CD1c-positive myeloid dendritic cell (primary cell): ENCODE data around the gene KIF26B.

Source experiments
- DNase-seq: peaks from one replicate; pipeline ENCODE4 v3.0.0-alpha.2; 2016; ENCODE audit errors: extremely low spot score

The KIF26B gene

DNA sequence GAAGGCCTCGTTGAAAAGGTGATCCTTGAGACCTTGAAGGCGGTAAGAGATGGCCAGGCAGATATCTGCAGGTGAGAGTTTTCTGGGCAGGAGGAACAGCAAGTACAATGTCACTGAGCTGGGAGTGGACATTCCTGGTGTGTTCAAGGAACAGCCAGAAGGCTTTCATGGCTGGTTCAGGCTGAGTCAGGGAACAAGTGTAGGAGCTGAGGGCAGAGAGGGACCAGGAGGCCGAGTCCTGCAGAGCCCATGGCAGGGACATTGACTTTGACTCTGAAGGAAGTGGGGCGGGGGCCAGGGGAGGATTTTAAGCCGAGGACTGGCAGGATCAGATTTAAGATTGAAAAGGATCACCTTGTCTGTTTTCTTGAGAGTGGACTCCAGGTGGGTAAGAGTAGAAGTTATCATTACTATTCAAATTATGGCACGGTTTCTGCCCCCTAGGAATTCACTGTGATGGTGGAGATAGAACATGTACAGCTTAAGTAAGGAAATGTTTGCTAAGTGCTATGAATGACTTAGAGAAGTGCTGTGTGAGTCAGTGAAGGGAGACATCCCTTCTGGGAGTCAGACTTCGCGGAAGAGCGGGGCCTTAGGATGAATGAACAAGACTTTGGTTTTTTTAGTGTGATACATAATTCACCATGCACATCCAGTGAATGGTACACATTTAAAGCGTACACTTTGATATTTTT is 202.3 kb downstream of the KIF26B start:
- no peak for DNase-seq

DNA sequence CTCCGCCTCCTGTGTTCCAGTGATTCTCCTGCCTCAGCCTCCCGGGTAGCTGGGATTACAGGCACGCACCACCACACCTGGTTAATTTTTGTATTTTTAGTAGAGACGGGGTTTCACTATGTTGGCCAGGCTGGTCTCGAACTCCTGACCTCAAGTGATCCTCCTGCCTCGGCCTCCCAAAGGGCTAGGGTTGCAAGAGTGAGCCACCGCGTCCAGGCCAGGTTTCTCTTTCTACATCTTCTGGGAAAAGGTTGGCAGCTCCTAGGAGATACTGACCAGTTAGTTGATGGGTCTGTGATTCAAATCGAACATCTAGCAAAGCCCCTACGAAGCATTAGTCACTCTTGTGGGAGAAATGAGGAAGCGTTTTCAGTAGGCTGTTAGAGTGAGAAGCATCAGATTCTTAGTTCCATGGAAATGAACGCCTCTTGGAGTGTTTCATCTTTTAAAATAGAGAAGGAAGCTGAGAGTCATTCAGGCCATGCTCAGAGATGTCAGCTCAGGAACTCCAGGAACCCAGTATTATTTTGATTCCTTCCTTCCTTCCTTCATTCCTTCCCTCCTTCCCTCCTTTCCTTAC is 204.4 kb downstream of the KIF26B start:
- DNase-seq, result peak; percentile 79

DNA sequence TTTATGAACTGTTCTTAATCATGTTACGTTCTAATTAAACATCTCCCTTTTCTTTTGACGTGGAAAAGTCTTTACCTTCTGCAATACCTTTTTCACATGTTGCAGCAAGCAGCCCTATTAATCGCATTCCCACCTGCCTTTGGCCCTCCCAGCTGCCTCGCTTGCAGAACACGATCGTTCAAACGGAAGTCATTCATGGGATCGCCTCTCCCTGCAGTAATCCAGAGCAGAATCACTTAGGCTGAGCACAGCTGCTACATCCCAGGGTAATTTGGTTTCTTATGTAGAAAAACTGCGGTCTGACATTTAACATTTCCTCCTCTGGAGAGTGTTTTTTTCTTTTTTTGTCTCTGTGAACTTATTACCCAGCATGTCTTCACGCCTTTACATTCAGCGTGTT is 206.3 kb downstream of the KIF26B start:
- no peak for DNase-seq

DNA sequence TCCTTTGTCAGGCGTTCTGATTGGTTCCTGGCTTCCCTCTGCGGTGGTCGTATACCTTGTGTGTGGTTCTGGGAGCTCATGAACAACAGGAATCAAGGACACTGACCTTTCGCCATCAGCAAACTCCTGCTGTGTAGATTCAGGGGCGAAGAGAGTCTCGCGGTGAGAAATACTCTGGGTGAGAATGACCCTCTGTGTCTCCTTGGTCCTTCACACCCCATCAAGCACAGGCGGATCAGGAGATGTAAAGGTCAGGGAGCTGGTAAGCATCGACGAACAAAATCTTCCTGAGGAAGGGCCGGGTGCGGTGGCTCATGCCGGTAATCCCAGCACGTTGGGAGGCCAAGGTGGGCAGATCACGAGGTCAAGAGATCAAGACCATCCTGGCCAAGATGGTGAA is 207.2 kb downstream of the KIF26B start:
- no peak for DNase-seq

DNA sequence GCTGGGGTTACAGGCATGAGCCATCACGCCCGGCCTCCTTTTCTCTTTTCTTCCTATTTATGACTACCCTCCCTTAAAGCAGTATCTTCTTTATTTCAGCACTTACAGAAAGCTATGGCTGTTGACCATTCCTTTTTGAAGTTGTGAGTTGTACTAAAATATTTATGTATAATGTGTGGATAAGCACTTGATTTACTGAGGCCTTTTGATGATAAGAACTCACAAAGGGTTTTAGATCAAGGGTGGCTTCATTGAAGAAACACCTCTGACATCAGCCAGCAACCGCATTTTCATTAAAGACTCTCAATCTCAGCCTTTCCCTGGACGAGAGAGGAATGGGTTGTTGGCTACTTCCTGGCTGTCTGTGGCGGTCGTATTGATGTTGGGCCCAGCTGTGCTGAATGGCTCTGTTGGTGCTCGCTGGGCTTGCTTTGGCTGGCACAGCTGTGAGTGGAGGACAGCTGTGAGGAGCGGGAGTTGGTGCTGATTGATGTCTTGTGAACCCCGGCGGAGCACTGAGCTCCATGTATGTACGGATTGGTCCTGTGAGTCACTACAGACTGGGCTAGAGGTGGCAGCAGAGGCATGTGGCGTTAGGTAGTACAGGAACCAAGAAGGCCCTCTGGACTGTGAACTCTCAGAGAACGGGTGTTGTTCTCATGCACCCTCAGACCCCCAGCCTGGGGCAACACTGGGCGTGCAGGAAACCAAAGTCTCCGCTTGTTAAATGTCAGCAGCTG is 208.8 kb downstream of the KIF26B start:
- no peak for DNase-seq

DNA sequence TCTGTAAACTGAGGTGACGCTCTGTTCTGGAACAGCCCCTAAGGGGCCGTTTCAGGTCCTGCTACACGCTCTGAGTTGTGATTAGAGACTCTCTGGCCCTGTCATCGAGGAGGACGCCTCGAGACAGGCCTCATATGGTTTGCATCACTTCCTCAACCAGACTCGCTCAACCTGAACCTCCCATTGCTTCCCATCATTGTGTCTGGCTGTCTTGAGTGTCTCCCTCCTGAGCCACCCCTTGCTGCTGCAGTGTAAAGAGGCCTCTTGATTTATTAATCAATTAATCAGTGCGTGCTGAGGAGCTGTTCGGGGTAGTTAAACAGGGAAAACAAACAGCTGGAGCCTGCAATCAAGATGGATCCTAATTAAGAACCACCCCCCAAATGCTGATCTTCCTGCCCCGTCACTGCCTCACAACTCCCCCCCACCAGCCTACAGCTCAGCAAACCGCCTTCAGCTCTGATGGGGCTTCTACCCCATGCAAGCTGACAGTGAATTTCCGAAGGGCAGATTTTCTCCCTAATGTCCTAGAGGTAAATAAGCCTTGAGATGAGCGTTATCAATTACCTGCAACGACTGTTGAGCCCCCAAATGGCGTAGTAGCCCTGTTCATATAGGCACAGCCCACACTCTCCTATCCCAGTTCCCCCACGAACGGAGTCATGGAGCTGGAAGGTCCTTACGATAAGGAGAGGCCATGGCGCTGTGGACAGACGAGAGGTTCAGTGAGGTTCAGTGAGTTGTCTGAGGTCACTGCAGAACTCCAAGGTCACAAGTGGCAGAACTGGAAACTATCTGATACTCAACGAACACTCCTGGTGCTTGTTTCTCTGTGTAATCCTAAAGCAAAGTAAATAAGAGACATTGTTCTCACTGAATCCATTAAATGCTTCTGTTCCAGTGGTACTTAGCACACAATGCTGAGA is 210.6 kb downstream of the KIF26B start:
- DNase-seq, result no peak

DNA sequence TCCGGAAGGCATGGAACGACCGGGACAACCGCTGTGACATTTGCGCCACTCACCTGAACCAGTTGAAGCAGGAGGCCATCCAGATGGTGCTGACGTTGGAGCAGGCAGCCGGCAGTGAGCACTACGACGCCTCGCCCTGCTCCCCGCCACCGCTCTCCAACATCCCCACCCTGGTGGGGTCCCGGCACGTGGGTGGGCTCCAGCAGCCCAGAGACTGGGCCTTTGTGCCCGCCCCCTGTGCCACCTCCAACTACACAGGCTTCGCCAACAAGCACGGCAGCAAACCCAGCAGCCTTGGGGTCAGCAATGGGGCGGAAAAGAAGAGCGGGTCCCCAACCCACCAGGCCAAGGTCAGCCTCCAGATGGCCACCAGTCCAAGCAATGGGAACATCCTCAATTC is 212.1 kb downstream of the KIF26B start:
- DNase-seq, result no peak

DNA sequence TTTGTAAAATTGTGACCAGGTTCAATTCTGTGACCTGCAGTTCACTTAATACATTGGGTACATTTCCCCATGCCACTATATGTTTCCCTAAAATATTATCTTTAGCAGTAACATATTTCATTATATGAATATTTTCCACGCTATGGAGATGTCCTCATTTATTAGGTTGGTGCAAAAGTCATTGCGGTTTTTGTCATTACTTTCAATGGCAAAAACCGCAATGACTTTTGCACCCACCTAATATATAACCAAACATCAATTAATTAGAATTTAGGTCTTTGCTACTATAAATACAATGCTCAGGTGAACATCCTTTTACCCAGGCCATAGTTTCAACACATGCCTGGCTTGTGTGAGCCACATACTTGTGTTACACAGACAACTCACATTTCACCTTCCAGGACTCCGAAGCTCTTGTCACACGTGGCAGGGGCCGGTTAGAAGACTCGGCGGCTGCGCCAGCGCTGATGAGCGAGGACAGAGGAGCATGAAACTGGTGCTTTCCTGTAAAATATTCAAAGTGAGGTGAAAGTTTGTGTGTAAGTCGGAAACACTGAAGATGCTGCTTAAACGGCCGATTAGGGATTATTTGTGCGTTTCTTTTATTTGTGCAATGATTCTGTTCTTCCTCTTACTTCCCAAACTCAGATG is 215.5 kb downstream of the KIF26B start:
- no peak for DNase-seq

DNA sequence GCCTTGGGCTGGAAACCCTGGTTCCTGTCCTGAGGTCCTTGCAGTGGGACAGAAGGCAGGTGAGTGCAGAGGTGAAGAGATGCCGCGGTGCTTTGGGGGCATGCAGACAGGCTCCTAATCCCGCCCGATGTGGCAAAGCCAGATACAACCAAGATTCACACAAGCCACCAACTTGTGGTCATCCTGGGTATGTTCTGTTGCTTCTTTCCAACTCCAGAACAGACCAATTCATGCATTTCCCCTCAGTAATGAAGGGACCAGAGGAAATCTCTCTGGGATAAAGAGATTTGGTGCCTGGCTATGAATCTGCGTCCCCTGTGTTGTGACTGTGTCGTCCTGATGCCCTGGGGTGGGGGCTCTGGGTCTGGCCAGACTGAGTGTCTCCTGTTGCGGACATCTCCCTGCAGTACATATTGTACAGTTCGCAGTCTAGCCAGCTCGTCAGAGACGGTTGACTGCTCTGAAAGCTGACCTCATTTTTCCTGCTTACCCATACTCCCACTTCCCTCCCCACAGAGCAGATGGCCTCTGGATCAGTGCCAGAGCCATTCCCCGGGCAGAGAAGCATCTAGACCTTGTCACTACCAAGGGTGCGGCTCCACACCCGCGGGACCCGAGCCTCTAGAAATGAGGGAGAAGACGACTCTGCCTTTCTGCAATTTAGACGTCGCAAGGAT is 216.3 kb downstream of the KIF26B start:
- no peak for DNase-seq

DNA sequence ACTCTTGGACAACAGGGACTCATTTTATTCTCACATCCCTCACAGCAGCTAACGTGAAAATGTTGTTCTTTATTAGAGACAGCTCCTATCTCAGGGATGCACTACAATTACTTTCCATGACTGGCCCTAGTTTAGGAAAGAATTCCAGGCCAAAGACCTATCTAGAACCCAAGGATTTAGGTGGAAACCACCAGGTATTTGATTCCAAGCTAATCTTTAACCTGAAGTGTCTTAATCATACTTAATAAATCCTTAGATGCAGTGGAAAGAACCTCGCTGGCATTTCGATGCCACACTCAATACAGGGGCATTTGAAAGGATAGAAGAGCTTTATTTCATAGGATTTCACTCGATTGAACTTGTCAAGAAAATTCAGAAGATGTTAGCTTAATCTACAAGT is 218.3 kb downstream of the KIF26B start:
- DNase-seq, result no peak

DNA sequence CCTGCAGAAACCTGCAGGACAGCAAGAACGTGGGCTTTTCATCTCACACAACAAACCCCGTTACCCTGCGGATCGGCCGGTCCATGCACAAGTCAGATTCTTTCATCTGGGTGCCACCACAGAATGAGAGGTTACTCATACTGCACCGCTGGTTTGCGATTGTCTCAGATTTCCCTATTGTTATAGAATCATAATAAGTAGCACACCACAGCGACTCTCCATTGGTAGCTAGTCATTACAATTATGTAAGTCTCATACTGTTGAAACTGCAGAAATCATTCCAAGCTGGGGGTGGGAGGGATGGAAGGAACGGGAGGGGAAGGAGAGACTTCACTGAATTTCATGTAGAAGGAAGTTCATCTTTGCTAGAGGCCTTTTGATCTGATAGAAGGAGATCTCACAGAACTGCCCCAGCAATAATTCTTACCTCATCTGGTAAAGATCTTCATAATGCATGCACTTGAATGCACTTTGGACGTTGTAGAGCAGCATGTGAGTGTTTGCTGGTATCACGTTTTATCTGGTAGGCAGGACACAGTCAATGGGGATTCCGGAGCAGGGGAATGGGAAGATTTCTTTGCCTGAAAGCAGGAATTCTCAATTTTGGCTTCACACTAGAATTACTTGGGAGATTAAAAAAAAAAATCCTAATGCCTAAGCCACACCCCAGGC is 221.1 kb downstream of the KIF26B start:
- no peak for DNase-seq

DNA sequence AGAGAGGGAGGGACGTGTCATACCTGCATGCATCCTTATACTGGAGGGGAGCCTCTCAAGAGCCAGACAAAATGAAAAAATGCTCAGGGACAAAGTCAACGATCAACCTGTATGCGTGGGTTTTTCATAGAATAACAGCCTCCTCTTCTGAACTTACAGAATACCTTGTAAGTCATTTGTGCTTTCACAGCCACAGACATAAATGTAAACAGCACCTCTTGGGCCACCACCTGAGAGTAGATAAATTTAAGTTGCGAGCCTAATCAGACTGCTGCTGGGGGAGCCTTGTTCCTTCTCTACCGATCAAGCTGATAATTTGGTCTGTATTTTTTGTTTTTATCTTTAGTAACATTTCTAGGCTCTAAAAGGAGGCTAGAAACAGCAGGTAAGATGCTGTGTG is 223.1 kb downstream of the KIF26B start:
- no peak for DNase-seq

DNA sequence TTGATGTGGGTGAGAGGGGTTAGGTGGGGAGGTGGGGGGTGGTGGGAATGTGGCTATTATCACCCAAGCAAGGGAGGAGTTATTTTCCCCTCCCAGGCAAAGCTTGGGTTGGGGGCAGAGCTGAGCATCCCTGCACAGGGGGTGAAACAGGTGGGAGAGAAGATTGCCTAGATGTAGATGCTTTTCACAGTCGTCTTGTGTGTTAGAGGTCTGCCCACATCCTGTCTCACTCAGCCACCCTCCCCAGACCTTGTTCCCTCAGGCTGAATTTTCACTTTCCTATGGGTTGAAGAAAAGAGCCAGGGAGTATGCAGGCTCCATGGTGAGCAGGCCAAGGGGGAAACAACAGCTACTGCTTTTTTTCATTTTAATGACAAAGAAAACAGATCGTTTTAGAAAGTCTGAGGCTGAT is 223.5 kb downstream of the KIF26B start:
- DNase-seq, result no peak

DNA sequence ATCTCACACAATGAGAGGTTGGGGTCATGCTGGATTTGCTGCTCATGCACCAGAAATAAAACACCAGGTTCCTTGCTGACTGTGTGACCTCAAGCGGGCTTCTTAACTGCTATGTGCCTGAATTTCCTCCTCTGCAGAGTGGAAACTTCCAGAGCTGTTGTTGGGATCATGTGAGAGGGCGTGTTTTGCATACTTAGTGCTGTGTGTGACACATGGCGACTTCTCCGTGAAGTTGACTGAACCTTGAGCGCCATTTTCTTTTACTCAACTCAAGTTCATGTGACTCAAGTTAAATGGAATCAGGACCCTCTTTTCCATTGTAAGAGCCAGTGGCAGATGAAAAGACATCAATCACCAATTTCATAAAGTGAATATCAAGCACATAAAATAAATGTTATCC is 224.0 kb downstream of the KIF26B start:
- no peak for DNase-seq

DNA sequence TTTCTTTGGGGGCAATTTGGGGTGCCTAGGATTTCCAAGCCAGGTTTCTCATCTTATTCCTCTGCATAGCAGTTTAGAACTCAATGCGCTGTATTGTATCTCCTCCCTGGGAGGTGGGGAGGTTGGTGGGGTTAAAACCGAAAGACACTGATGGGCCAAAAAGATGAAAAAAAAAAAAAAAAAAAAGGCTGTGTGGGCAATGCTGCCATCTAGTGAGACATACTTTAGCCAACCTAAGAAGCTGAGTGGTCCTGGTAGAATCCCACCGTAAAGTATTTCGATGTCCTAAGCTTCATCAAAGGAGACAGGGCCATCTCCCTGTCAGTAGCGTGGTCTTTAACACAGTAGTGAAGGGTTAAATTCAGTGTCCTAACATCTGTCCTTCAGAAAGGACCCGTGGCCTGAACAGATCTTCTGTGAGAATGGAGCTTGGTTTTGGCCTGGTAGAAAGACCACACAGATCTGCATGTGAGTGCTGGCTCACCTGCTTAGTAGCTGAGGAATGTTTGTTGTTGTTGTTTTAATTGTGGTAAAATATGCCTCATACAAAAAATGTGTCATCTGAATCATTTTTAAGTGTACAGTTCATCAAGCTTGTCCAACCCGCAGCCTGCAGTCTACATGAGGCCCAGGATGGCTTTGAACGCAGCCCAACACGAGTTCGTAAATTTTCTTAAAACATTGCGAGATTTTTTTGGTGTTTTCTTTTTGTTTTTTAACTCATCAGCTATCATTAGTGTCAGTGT is 226.2 kb downstream of the KIF26B start:
- DNase-seq, result no peak

DNA sequence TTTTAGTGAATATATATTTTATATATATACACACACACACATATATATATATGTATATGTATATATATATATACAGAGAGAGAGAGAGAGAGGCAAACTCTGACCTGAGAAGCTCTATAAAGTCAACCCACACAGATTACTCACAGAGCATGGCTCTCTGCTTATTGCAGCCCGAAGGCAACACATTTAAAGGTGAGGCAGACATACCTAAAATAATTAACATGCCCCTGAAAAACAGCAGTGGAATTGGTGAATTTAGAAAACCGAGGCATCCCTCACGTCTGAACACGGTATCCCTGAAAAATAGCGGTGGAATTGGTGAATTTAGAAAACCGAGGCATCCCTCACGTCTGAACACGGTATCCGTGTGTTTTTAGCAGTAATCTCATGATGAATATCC is 228.2 kb downstream of the KIF26B start:
- no peak for DNase-seq

DNA sequence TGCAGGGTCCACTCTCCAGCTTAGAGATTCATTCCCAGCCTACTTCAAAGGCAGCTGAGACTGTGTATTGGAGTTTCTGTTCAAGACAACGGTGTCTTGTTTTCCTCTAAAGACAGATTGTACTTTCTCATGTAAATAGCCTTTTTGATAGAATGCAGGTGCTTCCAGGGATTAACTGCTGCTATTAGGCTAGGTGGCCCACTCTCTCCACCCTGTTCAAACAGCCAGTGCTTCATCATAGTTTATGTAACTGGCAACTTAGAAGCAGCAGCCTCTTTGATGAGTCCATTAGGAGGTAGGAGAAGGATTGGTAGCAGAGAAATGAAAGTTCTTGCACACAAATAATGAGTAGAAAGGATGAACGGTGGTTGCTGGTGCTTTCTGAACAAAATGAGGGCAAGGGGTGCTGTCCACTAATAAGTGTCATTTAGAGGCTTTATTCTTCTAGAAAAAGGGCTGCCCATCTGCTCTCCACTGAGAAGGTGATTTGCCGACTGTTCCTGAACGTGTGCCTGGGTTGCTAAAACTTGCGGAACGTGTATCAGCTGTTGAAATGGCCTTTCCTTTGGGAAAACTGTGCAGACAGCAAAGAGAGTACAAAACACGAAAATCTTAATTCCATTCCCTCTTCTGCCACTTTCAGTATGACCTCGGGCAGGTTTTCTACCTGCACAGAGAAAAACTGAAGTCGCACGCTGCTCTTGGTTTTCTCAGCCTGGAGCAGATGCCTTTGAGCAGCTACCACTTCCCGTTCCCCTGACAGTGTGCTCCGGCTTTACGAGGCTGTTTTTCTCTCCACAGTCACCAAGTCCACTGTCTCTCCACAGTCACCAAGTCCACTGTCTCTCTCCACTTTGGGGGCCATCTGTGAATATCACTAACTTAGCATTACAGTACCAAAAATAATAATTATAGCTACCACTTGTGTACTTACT is 228.9 kb downstream of the KIF26B start:
- DNase-seq, result no peak

DNA sequence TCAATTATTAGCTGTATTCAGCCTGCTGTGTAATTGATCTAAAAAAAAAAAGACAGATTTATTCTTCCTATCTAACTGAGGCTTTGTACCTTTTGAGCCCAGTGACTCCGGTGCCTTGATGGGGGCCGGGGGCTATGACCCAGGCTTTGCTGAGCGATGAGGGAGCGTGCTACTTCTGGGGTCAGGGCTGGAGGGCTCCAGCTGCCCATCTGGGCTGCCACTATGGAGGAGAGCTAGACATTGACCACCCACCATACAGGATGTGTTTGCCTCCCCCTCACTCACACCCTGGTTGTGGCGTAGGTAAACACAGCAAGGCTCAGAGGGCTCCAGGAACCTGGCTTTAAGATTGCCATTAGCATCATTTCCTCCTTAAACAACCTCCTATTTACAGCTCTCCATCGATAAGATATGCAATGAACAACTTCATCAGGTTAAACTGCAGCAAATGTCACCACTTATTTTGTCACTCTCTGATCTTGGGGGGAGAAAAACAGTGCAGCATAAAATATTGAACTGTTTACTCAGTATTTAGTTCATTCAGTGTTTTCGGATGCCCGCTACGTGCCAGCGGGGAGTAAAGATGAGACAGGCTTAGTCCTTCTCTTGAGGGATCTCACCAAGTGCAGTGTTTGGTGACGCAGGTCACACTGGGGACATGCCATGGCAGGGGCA is 231.6 kb downstream of the KIF26B start:
- no peak for DNase-seq
